HCT116 (cell line): ENCODE data around the gene CORO2A.

Experiments used
- CEBPB ChIP-seq: IDR thresholded peaks from 2 replicates; pipeline ENCODE4 v1.6.1; 2012; ENCODE audit warnings: low read depth
- RAD21 ChIP-seq: IDR thresholded peaks from 2 replicates; pipeline ENCODE4 v1.6.1; 2012; ENCODE audit warnings: low read depth, mild to moderate bottlenecking
- SP1 ChIP-seq: IDR thresholded peaks from 2 replicates; pipeline ENCODE4 v1.6.1; 2012; ENCODE audit warnings: low read depth
- TF ChIP-seq, protein P1 (sequence below), 3 experiments: fragments of 200-600 bp in 1 of 3; sonication (generic) in 1 of 3; IDR thresholded peaks in 2 of 3; conservative IDR thresholded peaks in 1 of 3; 2 replicates each; pipeline ENCODE4 v1.5.1; 2012 to 2017; ENCODE audit warnings: low read depth in 2 of 3, low read length in 2 of 3, antibody characterized with exemption in 1 of 3, borderline replicate concordance in 1 of 3, control low read depth in 1 of 3, mild to moderate bottlenecking in 1 of 3, mixed read lengths in 1 of 3, mixed run types in 1 of 3, moderate library complexity in 1 of 3; ENCODE audit not compliant: insufficient read depth in 1 of 3

DNA sequence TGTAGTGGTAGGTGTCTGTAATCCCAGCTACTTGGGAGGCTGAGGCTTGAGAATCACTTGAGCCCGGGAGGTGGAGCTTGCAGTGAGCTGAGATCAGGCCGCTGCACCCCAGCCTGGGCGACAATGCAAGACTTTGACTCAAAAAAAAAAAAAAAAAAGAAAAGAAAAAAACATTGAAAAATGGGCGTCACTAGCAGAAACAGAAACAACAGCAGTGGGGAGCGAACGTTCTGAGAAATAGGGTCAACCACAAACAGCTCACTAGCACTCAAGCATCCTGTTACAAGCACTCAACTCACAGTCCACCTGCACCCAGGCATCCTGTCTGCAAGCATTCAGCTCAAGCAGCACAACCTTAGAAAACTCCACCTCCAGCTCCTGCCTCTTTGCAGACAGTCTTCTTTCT, 90.6 kb downstream of the CORO2A start:
- TF ChIP-seq, protein P1, sequence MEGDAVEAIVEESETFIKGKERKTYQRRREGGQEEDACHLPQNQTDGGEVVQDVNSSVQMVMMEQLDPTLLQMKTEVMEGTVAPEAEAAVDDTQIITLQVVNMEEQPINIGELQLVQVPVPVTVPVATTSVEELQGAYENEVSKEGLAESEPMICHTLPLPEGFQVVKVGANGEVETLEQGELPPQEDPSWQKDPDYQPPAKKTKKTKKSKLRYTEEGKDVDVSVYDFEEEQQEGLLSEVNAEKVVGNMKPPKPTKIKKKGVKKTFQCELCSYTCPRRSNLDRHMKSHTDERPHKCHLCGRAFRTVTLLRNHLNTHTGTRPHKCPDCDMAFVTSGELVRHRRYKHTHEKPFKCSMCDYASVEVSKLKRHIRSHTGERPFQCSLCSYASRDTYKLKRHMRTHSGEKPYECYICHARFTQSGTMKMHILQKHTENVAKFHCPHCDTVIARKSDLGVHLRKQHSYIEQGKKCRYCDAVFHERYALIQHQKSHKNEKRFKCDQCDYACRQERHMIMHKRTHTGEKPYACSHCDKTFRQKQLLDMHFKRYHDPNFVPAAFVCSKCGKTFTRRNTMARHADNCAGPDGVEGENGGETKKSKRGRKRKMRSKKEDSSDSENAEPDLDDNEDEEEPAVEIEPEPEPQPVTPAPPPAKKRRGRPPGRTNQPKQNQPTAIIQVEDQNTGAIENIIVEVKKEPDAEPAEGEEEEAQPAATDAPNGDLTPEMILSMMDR (IDR thresholded peaks at IDR 0.05 in 2 of 3, conservative IDR thresholded peaks at IDR 0.05 in 1 of 3; ENCODE audit: borderline replicate concordance in 1 of 3, insufficient read depth in 1 of 3, low read depth in 2 of 3, low read length in 2 of 3), result no peak
- TF ChIP-seq RAD21 (no peak), CEBPB (no peak), SP1 (no peak)
